SK-N-SH (cell line): Measurements from ENCODE around the gene TEP1. TPM values are rescaled to one million over a fixed set of nuclear protein-coding genes. Genes with fewer than 3 reads are reported as not detected.

Experiments
- CTCF ChIA-PET: fragments of 300-600, 350-600 bp; formaldehyde crosslinking; extraction: SDS; loops from one replicate; lab custom pipeline; 2021; lab: Yijun Ruan, JAX
- POLR2A ChIA-PET: fragments of 350-600 bp; sonication (Branson Sonifier 250); formaldehyde crosslinking; extraction: SDS; loops from one replicate; lab custom pipeline; 2020; ENCODE audit warnings: antibody characterized with exemption, inconsistent platforms; lab: Yijun Ruan, JAX
- DNase-seq: peaks from one replicate; pipeline ENCODE4 v3.0.0; 2012
- H2AFZ ChIP-seq: fragments of 200-600 bp; sonication (generic); 2 replicates; pipeline ENCODE4 v1.8.1; 2016; ENCODE audit warnings: antibody characterized with exemption, mild to moderate bottlenecking, low read depth
- H3F3A ChIP-seq: fragments of 200-600 bp; sonication (generic); replicated peaks from 2 replicates; pipeline ENCODE3; 2016; ENCODE audit warnings: antibody characterized with exemption, mild to moderate bottlenecking; ENCODE audit not compliant: insufficient read depth
- H3K27ac ChIP-seq, 2 experiments: fragments of 200-500 bp in 1 of 2; fragments of 200-600 bp in 1 of 2; sonication (Bioruptor generic) in 1 of 2; sonication (generic), shearing (Covaris generic) in 1 of 2; 2 replicates each; pipeline versions ENCODE4 v1.5.1 to v1.6.1; 2014 to 2016; ENCODE audit warnings: low read depth in 2 of 2, inconsistent platforms in 1 of 2, low read length in 1 of 2, mild to moderate bottlenecking in 1 of 2, mixed read lengths in 1 of 2
- H3K27me3 ChIP-seq: fragments of 200-600 bp; sonication (generic), shearing (Covaris generic); 2 replicates; pipeline ENCODE4 v1.6.1; 2016; ENCODE audit warnings: mixed run types; ENCODE audit not compliant: insufficient read depth
- H3K36me3 ChIP-seq, 2 experiments: fragments of 200-500 bp in 1 of 2; fragments of 200-600 bp in 1 of 2; sonication (Bioruptor generic) in 1 of 2; sonication (generic) in 1 of 2; replicated peaks in 1 of 2; 2 replicates each; pipeline versions ENCODE3 to v1.5.1; 2014 to 2016; ENCODE audit warnings: low read length in 1 of 2, mild to moderate bottlenecking in 1 of 2; ENCODE audit not compliant: insufficient read depth in 2 of 2, control insufficient read depth in 1 of 2
- H3K4me1 ChIP-seq, 2 experiments: fragments of 200-500 bp in 1 of 2; fragments of 200-600 bp in 1 of 2; sonication (Bioruptor generic) in 1 of 2; sonication (generic), shearing (Covaris generic) in 1 of 2; 2 replicates each; pipeline versions ENCODE4 v1.5.1 to v1.6.1; 2014 to 2016; ENCODE audit warnings: low read depth in 1 of 2, low read length in 1 of 2, mixed run types in 1 of 2; ENCODE audit not compliant: insufficient read depth in 2 of 2, control insufficient read depth in 1 of 2
- H3K4me2 ChIP-seq: fragments of 200-600 bp; sonication (generic), shearing (Covaris generic); 2 replicates; pipeline ENCODE4 v1.6.1; 2017; ENCODE audit warnings: mixed run types
- H3K4me3 ChIP-seq, 2 experiments: fragments of 200-500 bp in 1 of 2; fragments of 200-600 bp in 1 of 2; sonication (Bioruptor generic) in 1 of 2; sonication (generic), shearing (Covaris generic) in 1 of 2; 2 replicates each; pipeline versions ENCODE4 v1.5.1 to v1.8.1; 2014 to 2016; ENCODE audit warnings: low read depth in 2 of 2, inconsistent platforms in 1 of 2, low read length in 1 of 2, mild to moderate bottlenecking in 1 of 2, mixed read lengths in 1 of 2, moderate library complexity in 1 of 2
- H3K79me2 ChIP-seq: fragments of 200-600 bp; sonication (generic); 2 replicates; pipeline ENCODE4 v1.8.1; 2017; ENCODE audit warnings: mild to moderate bottlenecking; ENCODE audit not compliant: insufficient read depth
- H3K9ac ChIP-seq: fragments of 200-600 bp; sonication (generic); 2 replicates; pipeline ENCODE4 v1.6.1; 2017; ENCODE audit warnings: mixed run types
- H3K9me2 ChIP-seq: fragments of 200-600 bp; sonication (generic); 2 replicates; pipeline ENCODE4 v1.6.1; 2017; ENCODE audit warnings: mixed run types
- H3K9me3 ChIP-seq: fragments of 200-600 bp; sonication (generic); 2 replicates; pipeline ENCODE4 v1.6.1; 2017; ENCODE audit warnings: mixed run types, mild to moderate bottlenecking, moderate library complexity
- H4K20me1 ChIP-seq: fragments of 200-600 bp; sonication (generic); 2 replicates; pipeline ENCODE4 v1.6.1; 2017; ENCODE audit warnings: mild to moderate bottlenecking, mixed run types; ENCODE audit not compliant: insufficient read depth
- CHD2 ChIP-seq: fragments of 150-350 bp; IDR thresholded peaks from 2 replicates; pipeline ENCODE4 v1.6.1; 2018; ENCODE audit warnings: low read length; ENCODE audit not compliant: partially characterized antibody
- ELF1 ChIP-seq: IDR thresholded peaks from 2 replicates; pipeline ENCODE4 v1.4.0; 2012
- EP300 ChIP-seq, 2 experiments: IDR thresholded peaks; 2 replicates each; pipeline versions ENCODE4 v1.4.0 to v1.6.1; 2012; ENCODE audit warnings: borderline replicate concordance in 1 of 2, low read depth in 1 of 2, low read length in 1 of 2
- EZH2phosphoT487 ChIP-seq: fragments of 200-600 bp; sonication (generic); IDR thresholded peaks from 2 replicates; pipeline ENCODE4 v1.6.1; 2017; ENCODE audit warnings: low read depth, mixed run types, mild to moderate bottlenecking, antibody characterized with exemption, moderate library complexity, borderline replicate concordance
- FOXJ3 ChIP-seq: sonication (generic); formaldehyde crosslinking; IDR thresholded peaks from 2 replicates; pipeline ENCODE4 v1.5.1; 2020; ENCODE audit warnings: mild to moderate bottlenecking, missing genetic modification reagents
- GABPA ChIP-seq: IDR thresholded peaks from 2 replicates; pipeline ENCODE4 v1.4.0; 2012; ENCODE audit warnings: low read depth, mild to moderate bottlenecking
- JUND ChIP-seq: IDR thresholded peaks from 2 replicates; pipeline ENCODE4 v1.4.0; 2012
- POLR2AphosphoS5 ChIP-seq: IDR thresholded peaks from 2 replicates; pipeline ENCODE4 v1.6.1; 2012; ENCODE audit warnings: low read depth, low read length
- RAD21 ChIP-seq: IDR thresholded peaks from 2 replicates; pipeline ENCODE4 v1.6.1; 2012; ENCODE audit warnings: mild to moderate bottlenecking, low read length
- RCOR1 ChIP-seq: fragments of 150-350 bp; IDR thresholded peaks from 2 replicates; pipeline ENCODE4 v1.6.1; 2017; ENCODE audit warnings: antibody characterized with exemption, low read length
- RXRA ChIP-seq: IDR thresholded peaks from 2 replicates; pipeline ENCODE4 v1.4.0; 2012; ENCODE audit warnings: low read depth, mild to moderate bottlenecking, borderline replicate concordance
- SMC3 ChIP-seq: IDR thresholded peaks from 2 replicates; pipeline ENCODE4 v1.6.1; 2012; ENCODE audit warnings: low read depth, low read length, improper control_type of control experiment
- YY1 ChIP-seq: IDR thresholded peaks from 2 replicates; pipeline ENCODE4 v1.4.0; 2012; ENCODE audit warnings: low read depth, mild to moderate bottlenecking
- WGBS: methylation state at CpG from one replicate; pipeline ENCODE4 v1.1.6; 2017; ENCODE audit warnings: low lambda C conversion rate; 5-methylcytosine and 5-hydroxymethylcytosine counted together
- polyA plus RNA-seq, 3 experiments: library from polyadenylated mRNA; depleted of rRNA; stranded (reverse); fragments of >200 nt; gene quantifications; 2 replicates each; pipeline ENCODE4 v1.2.3, GENCODE V29; 2012
- TF ChIP-seq, protein P1 (sequence below): fragments of 200-600 bp; sonication (generic); IDR thresholded peaks from 2 replicates; pipeline ENCODE4 v1.6.1; 2017; ENCODE audit warnings: antibody characterized with exemption, mild to moderate bottlenecking, moderate library complexity
- TF ChIP-seq, protein P2 (sequence below): IDR thresholded peaks from 2 replicates; pipeline ENCODE4 v1.4.0; 2012; ENCODE audit warnings: low read depth
- TF ChIP-seq, protein P3 (sequence below): IDR thresholded peaks from 2 replicates; pipeline ENCODE4 v1.6.1; 2012; ENCODE audit warnings: mild to moderate bottlenecking, low read depth, low read length, moderate library complexity
- TF ChIP-seq, protein P4 (sequence below): fragments of 150-350 bp; IDR thresholded peaks from 2 replicates; pipeline ENCODE4 v1.6.1; 2016; ENCODE audit warnings: mild to moderate bottlenecking, low read depth, low read length

Gene TEP1
- polyA plus RNA-seq, 1 of the 3 experiments (the other 2 are of a cell fraction), result 12.1 TPM

DNA sequence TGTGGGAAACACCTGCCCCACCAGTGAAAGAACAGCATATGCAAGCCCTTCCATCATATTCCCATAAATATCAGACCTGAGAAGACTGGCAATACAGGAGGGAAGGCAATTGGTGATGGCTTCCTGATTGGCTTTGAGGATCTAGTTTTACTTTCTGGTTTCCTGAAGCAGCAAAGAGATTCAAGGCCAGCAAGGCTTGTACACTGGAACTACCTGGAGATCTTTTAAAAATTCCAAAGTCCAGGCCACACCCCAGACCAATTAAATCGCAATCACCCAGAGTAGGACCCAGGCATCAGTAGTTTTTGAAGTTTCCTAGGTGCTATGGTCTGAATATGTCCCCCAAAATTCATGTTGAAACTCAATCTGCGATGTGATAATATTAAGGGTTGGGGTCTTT, 2.9 kb upstream of the TEP1 start:
- TF ChIP-seq GABPA, result no peak
- no peak for TF ChIP-seq EP300 (IDR thresholded peaks at IDR 0.05; ENCODE audit: borderline replicate concordance in 1 of 2, low read depth in 1 of 2, low read length in 1 of 2)
- TF ChIP-seq RXRA, result no peak
- no peak for TF ChIP-seq JUND
- TF ChIP-seq, protein P1, sequence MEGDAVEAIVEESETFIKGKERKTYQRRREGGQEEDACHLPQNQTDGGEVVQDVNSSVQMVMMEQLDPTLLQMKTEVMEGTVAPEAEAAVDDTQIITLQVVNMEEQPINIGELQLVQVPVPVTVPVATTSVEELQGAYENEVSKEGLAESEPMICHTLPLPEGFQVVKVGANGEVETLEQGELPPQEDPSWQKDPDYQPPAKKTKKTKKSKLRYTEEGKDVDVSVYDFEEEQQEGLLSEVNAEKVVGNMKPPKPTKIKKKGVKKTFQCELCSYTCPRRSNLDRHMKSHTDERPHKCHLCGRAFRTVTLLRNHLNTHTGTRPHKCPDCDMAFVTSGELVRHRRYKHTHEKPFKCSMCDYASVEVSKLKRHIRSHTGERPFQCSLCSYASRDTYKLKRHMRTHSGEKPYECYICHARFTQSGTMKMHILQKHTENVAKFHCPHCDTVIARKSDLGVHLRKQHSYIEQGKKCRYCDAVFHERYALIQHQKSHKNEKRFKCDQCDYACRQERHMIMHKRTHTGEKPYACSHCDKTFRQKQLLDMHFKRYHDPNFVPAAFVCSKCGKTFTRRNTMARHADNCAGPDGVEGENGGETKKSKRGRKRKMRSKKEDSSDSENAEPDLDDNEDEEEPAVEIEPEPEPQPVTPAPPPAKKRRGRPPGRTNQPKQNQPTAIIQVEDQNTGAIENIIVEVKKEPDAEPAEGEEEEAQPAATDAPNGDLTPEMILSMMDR, result no peak
- TF ChIP-seq, protein P2, sequence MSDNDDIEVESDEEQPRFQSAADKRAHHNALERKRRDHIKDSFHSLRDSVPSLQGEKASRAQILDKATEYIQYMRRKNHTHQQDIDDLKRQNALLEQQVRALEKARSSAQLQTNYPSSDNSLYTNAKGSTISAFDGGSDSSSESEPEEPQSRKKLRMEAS, result no peak
- TF ChIP-seq EZH2phosphoT487, result no peak
- Histone ChIP-seq H3K27me3 (no peaks in the 10 kb centered on the region; the same call in 1 of the 2 replicates), H3K9me2 (no peaks in the 10 kb centered on the region), H3K4me1 (peaks cover 0 to 17% of the 10 kb centered on the region in 2 experiments; a peak in 2 of 4 replicates), H3K79me2 (peaks cover 16% of the 10 kb centered on the region), H2AFZ (0 out of 2 replicates have a peak overlapping the region, but pooled peaks have one; percentile 57), H3K4me2 (no peak overlapping the region), H3K9ac (no peak overlapping the region), H3K4me3 (no peak overlapping the region), H3K9me3 (no peaks in the 10 kb centered on the region), H3K27ac (no peak overlapping the region), H3F3A (peaks cover 18% of the 10 kb centered on the region), H4K20me1 (no peaks in the 10 kb centered on the region), H3K36me3 (no peaks in the 10 kb centered on the region)
- no peak for DNase-seq
- ChIA-PET POLR2A (interaction anchor here (0.8 to 1.4 kb wide), 3 partner anchors 39 to 53 kb away, joined by 3 to 6 read pairs (median 3); partner anchors contain the start of genes APEX1 and OSGEP), CTCF (interaction anchor here (0.6 to 3.3 kb wide), 25 partner anchors 9 to 191 kb away, joined by 3 to 19 read pairs (median 3); partner anchors contain the start of genes APEX1, KLHL33, OSGEP and PARP2)
- 54% methylated on average over 2 of the region's 2 CpGs for WGBS

DNA sequence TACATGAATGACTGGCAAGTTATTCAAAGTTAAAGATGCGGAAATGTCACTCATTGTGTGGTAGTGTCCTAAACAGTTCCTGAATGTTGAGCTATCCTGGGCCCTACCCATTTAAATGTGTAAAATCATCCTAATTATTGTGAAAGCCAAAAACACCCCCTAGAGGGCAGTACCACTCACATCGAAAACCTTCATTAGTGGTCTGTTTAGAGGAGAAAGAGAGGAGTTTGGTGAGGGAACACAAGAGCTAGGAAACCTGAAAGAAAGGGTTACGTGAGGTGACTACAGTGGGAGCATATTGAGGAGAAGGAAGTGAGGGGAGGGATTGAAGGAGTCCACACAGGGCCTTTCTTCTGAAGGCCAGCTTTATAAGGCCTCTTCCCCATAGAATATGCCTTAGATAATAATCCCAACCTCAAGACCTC, 2.5 kb upstream of the TEP1 start:
- no peak overlapping the region for H3K9ac ChIP-seq
- H3K9me3 ChIP-seq, result no peaks in the 10 kb centered on the region
- ChIA-PET CTCF (interaction anchor here (0.6 to 3.3 kb wide), 28 partner anchors 9 to 194 kb away, joined by 3 to 19 read pairs (median 3); partner anchors contain the start of genes APEX1, KLHL33, OSGEP and PARP2), POLR2A (interaction anchor here (0.8 to 1.4 kb wide), 3 partner anchors 39 to 54 kb away, joined by 3 to 6 read pairs (median 3); partner anchors contain the start of genes APEX1 and OSGEP)
- TF ChIP-seq POLR2AphosphoS5 (no peak), FOXJ3 (CRISPR knock-in tag) (no peak), RCOR1 (no peak), CHD2 (no peak), RAD21 (peak; percentile 65), EP300 (IDR thresholded peaks at IDR 0.05; ENCODE audit: borderline replicate concordance in 1 of 2, low read depth in 1 of 2, low read length in 1 of 2) (no peak), SMC3 (peak; percentile 42), YY1 (no peak), EZH2phosphoT487 (no peak), ELF1 (no peak), GABPA (no peak)
- TF ChIP-seq, protein P3, sequence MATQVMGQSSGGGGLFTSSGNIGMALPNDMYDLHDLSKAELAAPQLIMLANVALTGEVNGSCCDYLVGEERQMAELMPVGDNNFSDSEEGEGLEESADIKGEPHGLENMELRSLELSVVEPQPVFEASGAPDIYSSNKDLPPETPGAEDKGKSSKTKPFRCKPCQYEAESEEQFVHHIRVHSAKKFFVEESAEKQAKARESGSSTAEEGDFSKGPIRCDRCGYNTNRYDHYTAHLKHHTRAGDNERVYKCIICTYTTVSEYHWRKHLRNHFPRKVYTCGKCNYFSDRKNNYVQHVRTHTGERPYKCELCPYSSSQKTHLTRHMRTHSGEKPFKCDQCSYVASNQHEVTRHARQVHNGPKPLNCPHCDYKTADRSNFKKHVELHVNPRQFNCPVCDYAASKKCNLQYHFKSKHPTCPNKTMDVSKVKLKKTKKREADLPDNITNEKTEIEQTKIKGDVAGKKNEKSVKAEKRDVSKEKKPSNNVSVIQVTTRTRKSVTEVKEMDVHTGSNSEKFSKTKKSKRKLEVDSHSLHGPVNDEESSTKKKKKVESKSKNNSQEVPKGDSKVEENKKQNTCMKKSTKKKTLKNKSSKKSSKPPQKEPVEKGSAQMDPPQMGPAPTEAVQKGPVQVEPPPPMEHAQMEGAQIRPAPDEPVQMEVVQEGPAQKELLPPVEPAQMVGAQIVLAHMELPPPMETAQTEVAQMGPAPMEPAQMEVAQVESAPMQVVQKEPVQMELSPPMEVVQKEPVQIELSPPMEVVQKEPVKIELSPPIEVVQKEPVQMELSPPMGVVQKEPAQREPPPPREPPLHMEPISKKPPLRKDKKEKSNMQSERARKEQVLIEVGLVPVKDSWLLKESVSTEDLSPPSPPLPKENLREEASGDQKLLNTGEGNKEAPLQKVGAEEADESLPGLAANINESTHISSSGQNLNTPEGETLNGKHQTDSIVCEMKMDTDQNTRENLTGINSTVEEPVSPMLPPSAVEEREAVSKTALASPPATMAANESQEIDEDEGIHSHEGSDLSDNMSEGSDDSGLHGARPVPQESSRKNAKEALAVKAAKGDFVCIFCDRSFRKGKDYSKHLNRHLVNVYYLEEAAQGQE, result no peak
- TF ChIP-seq, protein P1, result peak; percentile 76
- TF ChIP-seq, protein P4, sequence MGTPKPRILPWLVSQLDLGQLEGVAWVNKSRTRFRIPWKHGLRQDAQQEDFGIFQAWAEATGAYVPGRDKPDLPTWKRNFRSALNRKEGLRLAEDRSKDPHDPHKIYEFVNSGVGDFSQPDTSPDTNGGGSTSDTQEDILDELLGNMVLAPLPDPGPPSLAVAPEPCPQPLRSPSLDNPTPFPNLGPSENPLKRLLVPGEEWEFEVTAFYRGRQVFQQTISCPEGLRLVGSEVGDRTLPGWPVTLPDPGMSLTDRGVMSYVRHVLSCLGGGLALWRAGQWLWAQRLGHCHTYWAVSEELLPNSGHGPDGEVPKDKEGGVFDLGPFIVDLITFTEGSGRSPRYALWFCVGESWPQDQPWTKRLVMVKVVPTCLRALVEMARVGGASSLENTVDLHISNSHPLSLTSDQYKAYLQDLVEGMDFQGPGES, result no peak
- H3K79me2 ChIP-seq, result peaks cover 20% of the 10 kb centered on the region
- DNase-seq, result peak; percentile 50
- H3K4me2 ChIP-seq, result no peak overlapping the region
- no peaks in the 10 kb centered on the region for H3K9me2 ChIP-seq
- H3K27me3 ChIP-seq, result no peaks in the 10 kb centered on the region
- H3F3A ChIP-seq, result peaks cover 18% of the 10 kb centered on the region
- no peak overlapping the region; a peak in 1 of 4 replicates for H3K4me3 ChIP-seq
- no peak overlapping the region for H3K27ac ChIP-seq
- peaks cover 0 to 17% of the 10 kb centered on the region in 2 experiments; a peak in 2 of 4 replicates for H3K4me1 ChIP-seq
- H4K20me1 ChIP-seq, result no peaks in the 10 kb centered on the region
- WGBS, result 53% methylated on average over 3 of the region's 3 CpGs
- no peaks in the 10 kb centered on the region for H3K36me3 ChIP-seq
- H2AFZ ChIP-seq, result 0 out of 2 replicates have a peak overlapping the region, but pooled peaks have one; percentile 57
